A673 (cell line): Measurements from ENCODE around the gene FOXO4. TPM values are rescaled to one million over a fixed set of nuclear protein-coding genes. Genes with fewer than 3 reads are reported as not detected.

Experiments
- BruUV-seq: library from RNA; stranded (reverse); fragments of 400-500 nt; replicated peaks from 2 replicates; lab custom pipeline; 2021; lab: Mats Ljungman, UMichigan
- CTCF ChIA-PET: fragments of 300-600 bp; sonication (Branson Sonifier 250); formaldehyde crosslinking; loops from one replicate; lab custom pipeline; 2022; ENCODE audit warnings: antibody characterized with exemption; lab: Charles Lee
- POLR2A ChIA-PET: fragments of 300-600 bp; sonication (Branson Sonifier 250); formaldehyde crosslinking; loops from one replicate; lab custom pipeline; 2022; ENCODE audit warnings: antibody characterized with exemption; ENCODE audit not compliant: low non-redundant PET; lab: Charles Lee
- DNase-seq: peaks from one replicate; pipeline ENCODE4 v3.0.0-alpha.2; 2015; ENCODE audit warnings: low spot score
- H3K27ac ChIP-seq: fragments of 200-600 bp; sonication (generic); 2 replicates; pipeline ENCODE4 v1.5.1; 2016; ENCODE audit warnings: mixed run types, low read depth, mild to moderate bottlenecking, mixed read lengths, antibody characterized with exemption, low read length; ENCODE audit not compliant: poor library complexity, severe bottlenecking
- H3K27me3 ChIP-seq: fragments of 200-600 bp; sonication (generic); replicated peaks from 2 replicates; pipeline ENCODE4 v1.6.1; 2017; ENCODE audit warnings: mixed run types, low read depth, mild to moderate bottlenecking, mixed read lengths, antibody characterized with exemption, low read length; ENCODE audit not compliant: insufficient read depth, poor library complexity
- H3K36me3 ChIP-seq: fragments of 200-600 bp; sonication (generic); 2 replicates; pipeline ENCODE4 v1.6.1; 2016; ENCODE audit warnings: mixed run types, mild to moderate bottlenecking, mixed read lengths, antibody characterized with exemption, low read length; ENCODE audit not compliant: insufficient read depth, poor library complexity, severe bottlenecking
- H3K4me1 ChIP-seq: fragments of 200-600 bp; sonication (generic); 2 replicates; pipeline ENCODE4 v1.6.1; 2017; ENCODE audit warnings: mixed run types, mild to moderate bottlenecking, mixed read lengths, antibody characterized with exemption, low read length; ENCODE audit not compliant: insufficient read depth, poor library complexity, severe bottlenecking
- H3K4me3 ChIP-seq: fragments of 200-600 bp; sonication (generic); 2 replicates; pipeline ENCODE4 v1.5.1; 2016; ENCODE audit warnings: low read depth, mixed run types, mild to moderate bottlenecking, mixed read lengths, low read length; ENCODE audit not compliant: poor library complexity, severe bottlenecking
- H3K9me3 ChIP-seq: fragments of 200-600 bp; sonication (generic); 2 replicates; pipeline ENCODE4 v1.6.1; 2016; ENCODE audit warnings: mixed run types, low read depth, mild to moderate bottlenecking, mixed read lengths, antibody characterized with exemption, low read length; ENCODE audit not compliant: poor library complexity, severe bottlenecking
- CTCF ChIP-seq: fragments of 300-800, 200-600 bp; sonication (generic); conservative IDR thresholded peaks from 2 replicates; pipeline ENCODE4 v1.5.1; 2017; ENCODE audit warnings: low read depth, mild to moderate bottlenecking, antibody characterized with exemption, low read length, moderate library complexity, mixed read lengths
- EZH2 ChIP-seq: fragments of 200-600 bp; sonication (generic); IDR thresholded peaks from 2 replicates; pipeline ENCODE4 v1.6.1; 2017; ENCODE audit warnings: borderline replicate concordance, low read depth, mild to moderate bottlenecking, mixed read lengths, antibody characterized with exemption, low read length; ENCODE audit not compliant: poor library complexity, severe bottlenecking
- intact Hi-C: fragments of 100-400 bp; cut with micrococcal nuclease; formaldehyde crosslinking; loops from one replicate; pipeline ENCODE4 v1.10.0; 2022; ENCODE audit not compliant: unreplicated experiment
- total RNA-seq: library from RNA; stranded (reverse); gene quantifications from 2 replicates; pipeline ENCODE4 v1.2.3, GENCODE V29; 2021

Gene FOXO4
- total RNA-seq, 1 experiment from 2014 or later, result 7.0 TPM

DNA sequence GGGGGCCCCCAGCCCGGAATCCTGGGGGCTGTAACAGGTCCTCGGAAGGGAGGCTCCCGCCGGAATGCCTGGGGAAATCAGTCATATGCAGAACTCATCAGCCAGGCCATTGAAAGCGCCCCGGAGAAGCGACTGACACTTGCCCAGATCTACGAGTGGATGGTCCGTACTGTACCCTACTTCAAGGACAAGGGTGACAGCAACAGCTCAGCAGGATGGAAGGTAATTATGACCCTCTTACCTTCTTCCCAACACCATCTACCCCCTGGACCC, 1.0 kb downstream of the FOXO4 start:
- no TSS peak for BruUV-seq
- Histone ChIP-seq H3K36me3 (no peaks in the 10 kb centered on the region), H3K4me1 (no peaks in the 10 kb centered on the region), H3K9me3 (no peaks in the 10 kb centered on the region), H3K27ac (no peak overlapping the region), H3K4me3 (peak overlapping the region; percentile 51), H3K27me3 (no peaks in the 10 kb centered on the region)
- CTCF ChIA-PET, result no interaction called here
- POLR2A ChIA-PET, result no interaction called here
- no peak for DNase-seq
- intact Hi-C loops, result loop anchor here (2.0 to 5.0 kb wide), 2 partner anchors 50 to 81 kb away; no protein-coding TSS in a partner anchor
- TF ChIP-seq EZH2 (no peak), CTCF (no peak)

DNA sequence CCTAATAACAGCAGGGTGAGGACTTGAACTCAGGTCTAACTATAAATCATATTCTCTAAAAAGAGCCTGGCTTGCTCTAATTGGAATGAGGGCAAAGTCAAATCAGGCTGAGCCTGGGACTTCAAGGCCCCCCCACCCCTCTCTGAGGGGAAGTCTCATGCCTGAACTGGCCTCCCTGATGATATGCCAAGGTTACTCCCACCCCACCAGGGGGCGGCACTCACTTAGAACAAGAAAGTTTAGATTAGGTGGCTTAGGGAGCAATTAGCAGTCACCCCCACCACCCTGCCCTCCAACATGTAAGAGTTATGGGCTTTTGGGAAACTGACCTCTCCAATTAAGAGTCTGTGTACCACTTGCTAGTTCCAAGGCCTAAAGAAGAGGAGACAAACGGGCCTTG, 2.7 kb downstream of the FOXO4 start:
- no TSS peak for BruUV-seq
- ChIA-PET POLR2A (no interaction called here), CTCF (no interaction called here)
- no peaks in the 10 kb centered on the region for H3K9me3 ChIP-seq
- DNase-seq, result peak; percentile 63
- TF ChIP-seq EZH2 (no peak), CTCF (peak; percentile 63)
- no peak overlapping the region for H3K27ac ChIP-seq
- H3K27me3 ChIP-seq, result no peaks in the 10 kb centered on the region
- intact Hi-C loops, result loop anchor here (5.0 kb wide), 1 partner anchor 79 kb away; no protein-coding TSS in a partner anchor
- peaks cover 3% of the 10 kb centered on the region for H3K4me1 ChIP-seq
- H3K4me3 ChIP-seq, result no peak overlapping the region
- no peaks in the 10 kb centered on the region for H3K36me3 ChIP-seq

GRCh38 chrX:71098951-71099506, 3.4 kb downstream of the FOXO4 start:
- Histone ChIP-seq H3K4me3 (no peak overlapping the region), H3K4me1 (peaks cover 10% of the 10 kb centered on the region), H3K27me3 (no peaks in the 10 kb centered on the region), H3K9me3 (no peaks in the 10 kb centered on the region), H3K36me3 (no peaks in the 10 kb centered on the region), H3K27ac (no peak overlapping the region)
- intact Hi-C loops, result loop anchor here (5.0 kb wide), 1 partner anchor 78 kb away; no protein-coding TSS in a partner anchor
- CTCF ChIA-PET, result no interaction called here
- no TSS peak for BruUV-seq
- TF ChIP-seq CTCF, result no peak
- no peak for TF ChIP-seq EZH2
- POLR2A ChIA-PET, result no interaction called here
- DNase-seq, result no peak
